Measurements from ENCODE around the gene IGSF8. TPM values are rescaled to one million over a fixed set of nuclear protein-coding genes. Genes with fewer than 3 reads are reported as not detected.

The IGSF8 gene
- total and polyA plus RNA-seq, 9 donors, result 7.3 to 45.6 (median 34.2) TPM

DNA sequence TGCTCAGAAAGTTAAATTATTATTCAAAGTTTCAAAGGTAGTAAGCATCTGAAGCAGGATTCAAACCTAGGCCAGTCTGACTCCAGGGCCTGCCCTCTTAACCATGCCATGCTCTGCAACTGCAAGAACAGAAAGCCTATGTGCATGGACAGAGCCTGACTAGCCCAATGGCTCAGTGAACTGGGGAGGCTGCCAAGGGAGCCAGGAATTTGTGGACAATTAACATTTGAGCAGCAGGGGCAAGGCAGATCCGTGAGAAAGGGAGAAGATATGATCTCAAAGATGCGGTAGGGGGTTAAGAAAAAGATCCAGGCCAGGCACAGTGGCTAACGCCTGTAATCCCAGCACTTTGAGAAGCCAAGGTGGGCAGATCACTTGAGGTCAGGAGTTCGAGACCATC lies 46.5 kb upstream of the IGSF8 start:
- intact Hi-C loops (cut with DNase I), result no loop called here
- H3K4me3 ChIP-seq, result no peak overlapping the region

DNA sequence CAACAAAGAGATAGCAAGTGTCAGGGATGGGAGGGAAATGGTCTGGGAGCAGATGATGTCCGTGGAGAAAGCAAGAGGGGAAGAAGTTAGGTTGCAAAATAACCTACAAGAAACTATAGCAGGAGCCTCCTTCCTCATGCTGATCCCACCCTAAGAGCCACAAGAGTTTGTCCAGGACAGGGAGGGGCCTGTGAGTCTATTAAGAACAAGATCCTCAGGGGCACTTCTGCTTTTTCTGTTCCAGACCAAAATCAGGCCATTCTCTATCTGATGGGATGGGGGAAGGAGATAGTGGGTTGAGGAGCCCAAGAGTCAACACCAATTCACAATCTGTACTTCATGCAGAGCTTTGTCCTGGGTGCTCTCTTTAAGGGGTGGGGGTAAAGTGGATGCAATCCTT lies 45.3 kb upstream of the IGSF8 start:
- Histone ChIP-seq H3K36me3 (no peaks in the 10 kb centered on the region), H3K4me1 (ENCODE audit: insufficient read depth) (no peaks in the 10 kb centered on the region), H3K4me3 (no peak overlapping the region), H3K27me3 (no peaks in the 10 kb centered on the region), H3K9me3 (no peaks in the 10 kb centered on the region), H3K27ac (no peak overlapping the region)
- no peak for TF ChIP-seq POLR2A (IDR thresholded peaks at IDR 0.05)
- TF ChIP-seq EP300 (IDR thresholded peaks at IDR 0.05), result no peak
- TF ChIP-seq, protein P1, sequence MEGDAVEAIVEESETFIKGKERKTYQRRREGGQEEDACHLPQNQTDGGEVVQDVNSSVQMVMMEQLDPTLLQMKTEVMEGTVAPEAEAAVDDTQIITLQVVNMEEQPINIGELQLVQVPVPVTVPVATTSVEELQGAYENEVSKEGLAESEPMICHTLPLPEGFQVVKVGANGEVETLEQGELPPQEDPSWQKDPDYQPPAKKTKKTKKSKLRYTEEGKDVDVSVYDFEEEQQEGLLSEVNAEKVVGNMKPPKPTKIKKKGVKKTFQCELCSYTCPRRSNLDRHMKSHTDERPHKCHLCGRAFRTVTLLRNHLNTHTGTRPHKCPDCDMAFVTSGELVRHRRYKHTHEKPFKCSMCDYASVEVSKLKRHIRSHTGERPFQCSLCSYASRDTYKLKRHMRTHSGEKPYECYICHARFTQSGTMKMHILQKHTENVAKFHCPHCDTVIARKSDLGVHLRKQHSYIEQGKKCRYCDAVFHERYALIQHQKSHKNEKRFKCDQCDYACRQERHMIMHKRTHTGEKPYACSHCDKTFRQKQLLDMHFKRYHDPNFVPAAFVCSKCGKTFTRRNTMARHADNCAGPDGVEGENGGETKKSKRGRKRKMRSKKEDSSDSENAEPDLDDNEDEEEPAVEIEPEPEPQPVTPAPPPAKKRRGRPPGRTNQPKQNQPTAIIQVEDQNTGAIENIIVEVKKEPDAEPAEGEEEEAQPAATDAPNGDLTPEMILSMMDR (IDR thresholded peaks at IDR 0.05), result no peak
- DNase-seq, result no peak
- intact Hi-C loops (cut with DNase I), result no loop called here
- WGBS, 3 donors, result 0 to 21% (median 18%) methylated on average over 1 of the region's 1 CpG

More for the DNA sequence above, 46.5 kb upstream of the IGSF8 start:
- no peaks in the 10 kb centered on the region for H3K4me1 ChIP-seq (ENCODE audit: insufficient read depth)
- no peak for DNase-seq
- no peak for TF ChIP-seq EP300 (IDR thresholded peaks at IDR 0.05)
- TF ChIP-seq POLR2A (IDR thresholded peaks at IDR 0.05), result no peak
- TF ChIP-seq, protein P1 (IDR thresholded peaks at IDR 0.05), result no peak
- no peaks in the 10 kb centered on the region for H3K36me3 ChIP-seq
- H3K9me3 ChIP-seq, result no peaks in the 10 kb centered on the region
- H3K27me3 ChIP-seq, result no peaks in the 10 kb centered on the region
- WGBS, 3 donors, result 49 to 58% (median 55%) methylated on average over 4 of the region's 4 CpGs
- no peak overlapping the region for H3K27ac ChIP-seq

DNA sequence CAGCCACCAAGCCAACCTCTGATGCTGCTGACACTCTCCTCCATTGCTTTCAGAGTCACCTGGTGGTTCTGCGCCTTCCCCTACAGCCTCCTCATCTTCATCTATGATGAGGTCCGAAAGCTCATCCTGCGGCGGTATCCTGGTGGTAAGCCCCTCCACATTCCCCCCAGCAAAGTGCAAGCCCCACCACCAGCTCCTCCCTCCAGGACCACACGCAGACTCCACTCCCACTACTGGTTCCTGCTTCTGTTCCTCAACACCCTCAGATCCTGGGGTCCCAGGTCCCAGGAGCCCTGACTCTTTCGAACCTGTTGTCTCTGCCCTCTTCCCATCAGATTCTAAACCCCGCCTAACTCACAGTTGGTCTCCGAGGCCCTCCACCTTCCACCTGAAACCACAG lies 41.4 kb upstream of the IGSF8 start:
- no peak for TF ChIP-seq EP300 (IDR thresholded peaks at IDR 0.05)
- TF ChIP-seq POLR2A (IDR thresholded peaks at IDR 0.05), result no peak
- TF ChIP-seq, protein P1 (IDR thresholded peaks at IDR 0.05), result no peak

DNA sequence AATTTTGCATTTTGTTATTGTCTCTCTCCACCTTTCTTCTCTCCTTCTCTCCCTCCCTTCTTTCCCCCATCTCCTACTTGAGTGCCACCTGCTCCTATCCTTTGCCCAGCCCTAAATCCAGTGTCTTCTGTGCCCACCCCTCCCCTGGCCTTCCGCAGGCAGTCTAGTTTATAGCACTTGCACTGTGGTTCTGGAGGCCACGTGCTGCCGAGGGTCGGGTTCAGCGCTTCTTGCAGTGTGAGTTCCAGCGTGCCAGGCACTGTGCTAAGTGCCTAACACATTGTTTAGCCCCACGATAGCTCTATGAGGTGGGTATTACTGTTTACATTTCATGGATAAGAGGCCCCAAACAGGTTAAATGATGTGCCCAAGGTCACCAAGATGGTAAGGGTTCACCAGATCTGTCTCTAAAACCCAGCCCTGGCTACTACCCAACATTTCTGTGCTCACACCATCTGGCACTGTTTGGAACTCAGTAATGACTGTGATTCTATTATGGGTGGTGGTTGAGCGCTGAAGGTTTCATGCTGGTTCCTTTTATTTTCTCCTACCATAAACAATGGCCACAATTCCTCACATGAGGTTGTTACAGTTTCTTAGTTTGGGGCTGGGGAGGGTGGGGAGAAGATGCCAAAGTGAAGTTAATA lies 38.9 kb upstream of the IGSF8 start:
- Histone ChIP-seq H3K36me3 (no peaks in the 10 kb centered on the region), H3K4me3 (no peak overlapping the region), H3K27ac (no peak overlapping the region), H3K9me3 (no peaks in the 10 kb centered on the region), H3K27me3 (no peaks in the 10 kb centered on the region), H3K4me1 (ENCODE audit: insufficient read depth) (no peaks in the 10 kb centered on the region)
- TF ChIP-seq POLR2A (IDR thresholded peaks at IDR 0.05), result no peak
- TF ChIP-seq, protein P1 (IDR thresholded peaks at IDR 0.05), result no peak
- TF ChIP-seq EP300 (IDR thresholded peaks at IDR 0.05), result no peak
- no peak for DNase-seq
- 86 to 96% (median 91%) methylated on average over 8 of the region's 8 CpGs for WGBS, 3 donors
- intact Hi-C loops (cut with DNase I), result no loop called here

More for the DNA sequence above, 41.4 kb upstream of the IGSF8 start:
- no peaks in the 10 kb centered on the region for H3K36me3 ChIP-seq
- WGBS, 3 donors, result 92 to 95% (median 93%) methylated on average over 8 of the region's 8 CpGs
- no peak overlapping the region for H3K27ac ChIP-seq
- no peaks in the 10 kb centered on the region for H3K9me3 ChIP-seq
- no peaks in the 10 kb centered on the region for H3K4me1 ChIP-seq (ENCODE audit: insufficient read depth)
- intact Hi-C loops (cut with DNase I), result no loop called here
- H3K4me3 ChIP-seq, result no peak overlapping the region
- no peak for DNase-seq
- no peaks in the 10 kb centered on the region for H3K27me3 ChIP-seq

All from ovary (tissue), 9 donors.